Endometrial microvascular endothelial cells (primary cell): ENCODE data around the gene TRMT44. TPM values are rescaled to one million over a fixed set of nuclear protein-coding genes. Genes with fewer than 3 reads are reported as not detected.
"Not testable (repeated sequence)": the region's sequence is repeated elsewhere in the genome, so short reads cannot be mapped to it uniquely, and the experiment has no call there.

Experiments
- in situ Hi-C: cut with HindIII; loops from 2 replicates; pipeline ENCODE4 v1.10.0; 2017; ENCODE audit warnings: low sequenced_read_pairs, low pct_unique_long_range_greater_than_20kb; ENCODE audit errors: inconsistent ontology term
- total RNA-seq: library from RNA; depleted of rRNA; stranded (reverse); fragments of >200 nt; gene quantifications from one replicate; pipeline ENCODE4 v1.2.3, GENCODE V29; 2015; ENCODE audit errors: inconsistent ontology term

The TRMT44 gene
- total RNA-seq, 1 donor from 2014 or later, result 13.9 TPM

DNA sequence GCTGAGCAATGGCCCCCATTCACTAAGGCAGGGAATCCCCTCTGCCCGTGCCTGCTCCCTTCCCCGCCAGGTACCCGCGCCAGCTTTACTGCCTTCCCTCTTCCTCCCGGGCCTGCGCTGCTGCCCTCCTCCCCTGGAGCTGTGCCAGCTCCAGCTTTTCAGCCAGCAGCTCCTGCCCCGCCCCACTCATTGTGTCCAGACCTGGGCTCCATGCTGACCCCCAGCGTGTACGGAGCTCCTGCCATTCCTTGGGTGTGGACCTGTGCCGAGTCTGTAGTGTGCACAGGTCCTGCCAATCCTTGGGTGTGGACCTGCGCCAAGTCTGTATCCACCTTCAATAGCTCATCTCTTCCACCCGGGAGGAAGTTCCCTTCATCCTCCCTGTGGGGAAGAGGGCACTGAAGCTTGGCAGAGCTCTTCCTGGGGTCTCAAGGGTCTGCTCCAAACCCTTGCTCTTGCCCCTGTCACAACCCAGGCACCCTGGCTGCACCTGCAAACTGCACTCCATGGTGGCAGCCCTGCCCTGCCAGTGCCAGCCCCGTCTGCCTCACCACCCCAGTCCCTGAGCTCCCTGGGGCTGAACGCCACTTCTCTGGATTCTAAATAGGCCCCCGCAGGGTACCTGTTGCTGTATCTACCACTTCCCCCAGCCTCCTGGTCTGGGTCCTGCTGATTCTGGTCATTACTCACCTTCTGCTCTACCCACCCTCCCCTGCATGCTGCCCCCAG, 63.9 kb downstream of the TRMT44 start:
- in situ Hi-C loops, result no loop called here

DNA sequence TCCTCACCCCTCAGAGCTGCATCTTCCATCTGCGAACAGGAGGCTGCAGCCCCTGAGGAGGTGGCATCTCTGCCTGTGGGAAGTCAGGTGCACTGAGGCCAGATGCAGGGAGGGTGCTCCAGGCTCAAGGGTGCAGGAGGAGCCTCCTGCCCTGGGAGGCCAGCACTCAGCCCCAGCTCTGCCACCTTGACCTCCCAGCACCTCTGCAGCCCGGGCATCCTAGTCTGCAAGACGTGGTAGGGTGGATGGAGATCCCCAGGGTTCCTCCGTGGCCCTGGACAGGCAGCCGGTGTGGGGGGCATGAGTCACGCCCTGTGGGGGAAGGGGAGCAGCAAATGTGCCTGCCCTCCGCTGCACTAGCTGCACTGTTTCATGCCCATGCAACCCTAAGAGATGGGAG, 64.7 kb downstream of the TRMT44 start:
- in situ Hi-C loops, result no loop called here

DNA sequence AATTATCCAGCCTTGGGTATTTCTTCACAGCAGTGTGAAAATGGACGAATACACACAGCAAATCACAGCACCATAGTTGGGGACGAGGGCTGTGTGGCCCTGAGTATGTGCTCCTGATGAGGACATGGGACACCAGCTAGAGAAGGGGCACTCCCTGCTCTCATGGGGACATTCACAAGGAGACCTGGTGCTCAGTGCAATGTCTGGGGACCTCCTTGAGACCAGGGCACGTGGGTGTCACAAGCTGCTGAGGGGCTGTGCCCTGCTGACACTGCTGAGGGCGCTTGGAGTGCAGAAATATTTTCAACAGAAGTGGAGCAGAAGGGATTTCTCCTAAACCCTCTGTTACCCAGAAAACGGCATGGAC, 65.4 kb downstream of the TRMT44 start:
- in situ Hi-C loops, result no loop called here

DNA sequence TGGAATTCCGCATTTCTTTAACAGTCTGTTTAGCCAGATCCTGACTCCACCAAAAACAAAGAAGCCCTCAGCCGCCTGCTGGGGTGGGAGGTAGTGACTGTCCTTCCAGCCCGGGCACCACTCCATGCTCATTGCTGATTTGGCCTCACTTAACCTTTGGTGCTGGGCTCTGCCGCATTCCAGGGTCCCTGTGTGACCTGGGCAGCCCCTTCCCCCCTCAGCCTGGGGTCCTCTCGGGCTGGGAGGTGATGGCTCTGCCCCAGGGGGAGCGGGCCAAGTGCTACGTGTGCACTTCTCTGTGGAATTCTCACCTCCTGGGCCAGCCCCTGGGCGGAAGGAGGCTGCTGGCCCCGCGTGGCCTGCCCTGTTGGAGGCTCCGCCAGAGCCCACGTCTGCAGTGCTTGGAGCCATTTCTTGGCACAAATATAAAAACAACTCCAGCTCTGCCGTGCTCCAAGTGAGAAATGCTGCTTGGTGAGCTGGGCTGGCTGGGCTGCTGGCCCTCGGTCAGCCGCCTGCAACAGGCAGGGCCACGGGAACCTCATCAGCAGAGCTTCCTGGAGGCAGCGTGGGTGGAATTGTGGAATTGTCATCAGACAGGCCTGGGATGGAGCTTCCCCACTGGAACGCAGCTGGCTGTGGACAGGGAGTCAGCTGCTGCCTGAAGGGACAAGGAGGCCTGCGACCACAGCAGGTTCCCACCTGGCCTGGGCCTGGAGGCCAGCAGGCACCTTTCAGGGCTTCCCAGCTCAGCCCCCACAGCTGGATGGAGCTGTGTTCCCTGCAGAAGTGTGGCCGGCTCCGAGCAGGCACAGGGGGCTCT, 66.0 kb downstream of the TRMT44 start:
- in situ Hi-C loops, result no loop called here

DNA sequence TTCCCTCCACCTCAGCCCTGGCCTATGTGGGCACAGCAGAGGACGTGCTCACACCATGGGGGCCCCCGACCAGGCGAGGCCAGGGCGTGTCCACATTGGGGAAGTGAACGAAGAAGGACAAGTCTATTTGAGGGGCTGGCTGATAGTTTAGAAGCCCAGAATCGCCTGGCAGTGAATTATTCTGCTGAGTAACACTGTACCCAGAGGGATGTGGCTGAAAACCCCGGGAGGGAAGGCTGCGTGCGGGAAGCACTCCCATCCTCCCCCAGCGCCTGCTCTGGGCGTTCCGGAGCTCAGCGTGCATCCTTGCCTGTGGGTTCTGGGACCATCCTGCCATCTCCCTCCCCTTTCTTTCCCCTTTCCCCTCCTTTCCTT, 66.6 kb downstream of the TRMT44 start:
- in situ Hi-C loops, result no loop called here

DNA sequence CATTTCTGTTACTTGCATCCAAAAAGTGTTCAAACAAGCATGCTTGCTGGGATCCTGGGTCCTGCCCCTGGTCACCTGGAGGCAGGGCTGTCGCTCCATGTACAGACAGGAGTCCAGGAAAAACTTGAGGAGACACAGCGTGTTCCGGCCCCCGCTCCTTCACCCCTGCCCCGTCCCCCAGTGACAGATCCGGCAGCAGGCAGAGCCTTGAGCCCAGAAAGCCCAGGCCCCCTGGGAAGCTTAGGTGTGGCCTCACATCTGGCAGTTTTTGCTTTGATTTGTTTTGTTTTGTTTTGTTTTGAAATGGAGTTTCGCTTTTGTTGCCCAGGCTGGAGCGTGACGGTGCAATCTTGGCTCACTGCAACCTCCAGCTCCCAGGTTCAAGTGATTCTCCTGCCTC, 67.0 kb downstream of the TRMT44 start:
- in situ Hi-C loops, result no loop called here

DNA sequence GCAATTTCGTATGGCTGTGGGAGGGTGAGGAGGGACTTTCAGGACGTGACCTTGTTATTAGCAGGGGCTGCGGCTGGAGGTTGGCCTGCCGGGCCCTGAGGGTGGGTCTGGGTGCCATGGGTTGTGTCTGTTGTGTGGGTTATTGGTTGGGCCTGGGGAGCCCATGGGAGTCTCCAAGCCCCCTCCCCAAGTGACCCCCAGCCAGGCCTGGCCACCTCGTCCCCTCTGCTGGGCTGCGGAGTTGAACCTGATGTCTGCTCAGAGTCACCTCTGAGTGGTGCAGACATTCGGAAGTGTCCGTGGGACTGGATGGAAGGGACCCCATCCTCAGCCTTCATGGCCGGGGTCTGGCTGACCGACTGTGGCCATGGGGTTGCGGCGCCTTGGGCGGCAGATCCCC, 67.7 kb downstream of the TRMT44 start:
- in situ Hi-C loops, result no loop called here

DNA sequence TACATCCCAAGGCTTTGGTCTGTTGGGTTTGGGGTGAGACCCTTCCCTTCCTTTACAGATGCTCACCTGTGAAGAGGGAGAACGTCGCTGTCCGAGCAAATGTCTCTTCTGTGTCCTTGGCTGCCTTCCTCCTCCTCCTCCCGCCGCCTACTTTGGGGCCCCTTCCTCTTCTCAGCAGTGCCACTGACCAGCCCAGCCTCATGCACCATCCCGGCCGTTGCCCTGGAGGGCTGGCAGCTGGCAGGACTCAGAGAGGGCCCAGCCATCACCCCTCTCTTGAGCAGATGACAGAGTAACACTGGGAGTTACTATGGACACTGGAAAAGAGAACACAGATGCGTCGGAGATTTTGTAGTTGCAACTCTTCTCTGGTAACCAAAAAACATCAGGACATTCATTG, 68.2 kb downstream of the TRMT44 start:
- in situ Hi-C loops, result no loop called here

DNA sequence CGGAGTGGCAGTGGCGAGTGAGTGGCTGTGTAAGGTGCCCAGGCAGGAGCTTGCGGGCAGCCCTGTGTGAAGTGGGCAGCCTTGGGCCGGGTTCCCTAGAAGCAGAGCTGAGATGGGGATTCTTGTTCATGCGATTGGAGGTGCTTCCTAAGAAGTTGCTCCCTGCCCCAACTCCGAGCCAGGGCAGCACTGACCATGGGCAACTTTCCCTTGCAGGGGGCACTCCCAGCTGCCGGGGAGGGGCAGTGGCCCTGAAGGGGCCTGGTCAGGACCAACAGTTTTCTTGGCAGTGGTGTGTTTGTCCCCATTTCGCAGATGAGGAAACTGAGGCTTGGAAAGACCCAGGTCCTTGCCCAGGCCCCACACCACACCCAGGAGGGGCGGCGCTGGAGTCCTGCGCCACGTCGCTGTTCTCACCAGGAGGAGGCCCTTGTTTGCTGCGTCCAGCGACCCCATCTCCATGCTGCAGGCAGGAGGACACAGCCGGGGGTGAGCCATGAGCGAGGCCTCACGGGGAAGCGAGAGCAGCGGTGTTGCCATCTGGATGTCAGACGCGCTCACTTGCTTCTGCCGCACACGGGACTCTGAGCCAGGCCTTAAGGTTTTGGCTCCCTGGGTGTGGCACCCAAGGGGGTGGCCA, 68.9 kb downstream of the TRMT44 start:
- in situ Hi-C loops, result no loop called here

DNA sequence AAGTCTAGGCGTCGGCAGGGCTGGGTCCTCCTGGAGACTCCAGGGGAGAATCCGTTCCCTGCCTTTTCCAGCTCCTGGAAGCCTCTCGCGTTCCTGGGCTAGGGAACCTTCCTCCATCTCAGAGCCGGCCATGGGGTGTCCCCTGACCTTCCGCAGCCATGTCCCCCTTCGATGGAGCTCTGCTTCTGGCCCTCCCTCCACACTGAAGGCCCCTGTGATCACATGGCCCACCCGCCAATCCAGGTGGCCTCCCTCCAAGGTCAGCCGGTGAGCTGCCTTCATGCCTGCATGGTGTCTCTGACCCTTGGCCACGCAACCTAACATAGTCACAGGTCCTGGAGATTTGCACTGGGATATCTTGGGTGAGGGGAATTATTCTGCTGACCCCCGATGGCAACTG, 69.6 kb downstream of the TRMT44 start:
- in situ Hi-C loops, result no loop called here

DNA sequence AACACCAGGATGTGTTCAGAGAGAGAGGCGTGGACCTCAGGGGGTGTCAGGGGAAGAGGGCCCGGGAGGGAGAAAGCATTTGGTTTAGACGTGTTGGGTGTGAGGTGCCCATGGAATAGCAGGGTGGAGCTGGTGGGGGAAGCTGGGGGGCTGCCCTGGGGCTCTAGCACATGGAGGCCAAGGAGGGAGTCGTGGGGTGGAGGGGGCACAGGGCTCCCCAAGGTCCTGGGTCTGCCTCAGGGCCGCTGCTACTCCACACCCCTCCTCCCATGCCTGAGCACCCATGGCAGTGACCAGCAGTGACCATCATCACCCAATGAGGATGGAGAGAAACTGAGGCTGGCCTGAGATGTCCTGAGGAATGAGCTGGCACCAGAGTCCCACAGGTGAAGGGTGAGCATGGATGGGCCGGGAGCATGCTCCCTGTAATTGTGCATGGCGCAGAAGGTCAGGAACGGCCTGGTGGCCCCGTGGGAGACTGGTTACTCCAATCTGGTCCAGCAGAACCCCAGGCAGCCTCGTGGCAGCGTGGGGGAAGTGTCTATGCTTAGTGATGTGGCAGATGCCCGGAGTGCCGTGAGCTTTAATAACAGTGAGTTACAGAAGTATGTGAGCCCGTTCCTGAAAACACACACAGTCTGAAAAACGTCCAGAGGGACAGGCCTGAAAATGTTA, 70.2 kb downstream of the TRMT44 start:
- in situ Hi-C loops, result no loop called here

DNA sequence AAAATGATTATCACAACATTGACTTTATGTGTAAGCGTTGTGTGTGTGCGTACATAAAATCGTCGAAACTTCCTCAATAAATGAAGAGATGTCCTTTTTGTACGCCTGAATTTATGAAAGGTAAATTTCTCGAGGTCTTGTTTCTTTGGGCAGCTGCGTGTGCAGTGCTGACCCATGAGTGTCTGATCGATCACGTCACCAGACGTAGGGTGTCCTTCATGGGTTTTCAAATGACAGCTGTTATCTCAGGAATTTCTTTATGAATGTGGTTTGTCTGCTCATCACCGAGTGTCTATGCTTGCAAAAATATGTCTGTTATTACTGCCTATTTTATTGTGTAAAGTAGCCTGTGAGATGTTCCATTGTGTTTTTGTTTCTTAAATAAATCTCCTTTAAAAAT, 71.9 kb downstream of the TRMT44 start:
- in situ Hi-C loops, result no loop called here

DNA sequence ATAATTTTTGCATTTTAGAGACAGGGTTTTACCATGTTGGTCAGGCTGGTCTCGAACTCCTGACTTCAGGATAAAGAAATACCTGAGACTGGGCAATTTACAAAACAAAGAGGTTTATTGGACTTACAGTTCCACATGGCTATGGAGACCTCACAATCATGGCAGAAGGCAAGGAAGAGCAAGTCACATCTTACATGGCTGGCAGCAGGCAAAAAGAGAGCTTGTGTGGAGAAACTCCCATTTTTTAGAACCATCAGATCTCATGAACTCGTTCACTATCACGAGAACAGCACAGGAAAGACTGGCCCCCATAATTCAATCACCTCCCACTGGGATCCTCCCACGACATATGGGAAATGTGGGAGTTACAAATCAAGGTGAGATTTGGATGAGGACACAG, 72.5 kb downstream of the TRMT44 start:
- in situ Hi-C loops, result not testable (repeated sequence)

DNA sequence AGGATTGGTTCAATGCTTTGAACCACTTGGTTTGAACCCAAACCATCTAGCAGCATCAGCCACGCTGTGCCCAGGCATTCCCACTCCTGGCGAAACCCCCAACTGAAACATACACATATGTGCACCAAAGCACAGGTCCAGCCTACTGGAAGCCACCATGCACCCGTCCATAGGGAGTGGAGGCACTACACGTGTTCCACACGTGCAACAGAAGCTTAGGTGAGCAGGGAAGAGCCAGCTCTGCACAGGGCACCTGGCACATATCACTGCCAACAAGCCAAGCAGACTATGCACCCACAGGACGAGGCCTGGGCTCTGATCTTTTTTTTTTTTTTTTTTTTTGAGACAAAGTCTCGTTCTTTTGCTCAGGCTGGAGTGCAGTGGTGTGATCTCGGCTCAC, 73.4 kb downstream of the TRMT44 start:
- in situ Hi-C loops, result no loop called here

DNA sequence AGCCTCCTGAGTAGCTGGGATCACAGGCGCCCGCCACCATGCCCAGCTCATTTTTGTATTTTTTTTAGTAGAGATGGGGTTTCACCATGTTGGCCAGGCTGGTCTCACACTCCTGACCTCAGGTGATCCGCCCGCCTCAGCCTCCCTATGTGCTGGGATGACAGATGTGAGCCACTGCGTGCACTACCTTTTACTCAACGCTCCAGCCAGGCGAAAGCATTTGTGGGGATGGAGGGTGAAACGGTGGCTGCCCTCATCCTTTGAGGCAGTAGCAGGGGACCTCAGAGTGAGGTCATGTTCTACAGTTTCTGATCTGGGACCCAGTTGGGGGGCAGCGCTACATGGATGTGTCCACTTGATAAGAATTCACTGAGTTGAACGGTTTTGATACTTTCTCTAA, 73.8 kb downstream of the TRMT44 start:
- in situ Hi-C loops, result no loop called here

DNA sequence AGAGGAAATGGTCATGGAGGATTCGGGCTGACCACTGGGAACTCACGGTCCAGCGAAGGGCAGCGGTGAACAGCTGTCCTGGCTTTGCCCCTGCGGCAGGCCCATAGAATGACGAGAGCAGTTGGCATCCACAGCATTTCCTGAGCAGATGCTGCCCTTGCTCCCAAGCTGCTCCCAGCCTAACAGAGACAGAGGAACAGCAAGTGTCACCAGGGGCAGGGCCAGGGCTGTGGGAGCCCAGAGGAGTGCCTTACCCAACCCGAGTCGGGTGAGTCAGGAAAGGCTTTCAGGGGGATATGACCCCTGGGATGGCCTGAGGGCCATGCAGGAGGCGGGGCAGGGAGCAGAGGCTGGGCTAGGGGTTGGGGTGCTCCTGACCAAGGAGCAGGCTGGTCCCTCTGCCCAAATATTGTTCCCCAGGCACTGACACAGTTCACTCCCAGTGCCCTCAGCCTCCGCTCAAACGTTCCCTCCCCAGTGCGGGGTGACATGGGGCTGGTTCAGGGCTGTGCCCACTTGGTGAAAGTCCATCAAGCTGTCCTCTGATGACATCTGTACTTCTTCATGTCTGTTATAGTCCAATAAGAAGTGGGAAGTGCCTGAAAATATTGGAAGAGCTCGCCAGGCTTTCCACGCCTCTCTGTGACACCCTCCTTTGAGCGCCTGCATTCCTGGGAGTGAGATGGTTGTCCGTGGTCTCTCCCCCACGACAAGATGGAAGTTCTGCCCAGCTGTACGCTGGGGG, 74.9 kb downstream of the TRMT44 start:
- in situ Hi-C loops, result no loop called here

DNA sequence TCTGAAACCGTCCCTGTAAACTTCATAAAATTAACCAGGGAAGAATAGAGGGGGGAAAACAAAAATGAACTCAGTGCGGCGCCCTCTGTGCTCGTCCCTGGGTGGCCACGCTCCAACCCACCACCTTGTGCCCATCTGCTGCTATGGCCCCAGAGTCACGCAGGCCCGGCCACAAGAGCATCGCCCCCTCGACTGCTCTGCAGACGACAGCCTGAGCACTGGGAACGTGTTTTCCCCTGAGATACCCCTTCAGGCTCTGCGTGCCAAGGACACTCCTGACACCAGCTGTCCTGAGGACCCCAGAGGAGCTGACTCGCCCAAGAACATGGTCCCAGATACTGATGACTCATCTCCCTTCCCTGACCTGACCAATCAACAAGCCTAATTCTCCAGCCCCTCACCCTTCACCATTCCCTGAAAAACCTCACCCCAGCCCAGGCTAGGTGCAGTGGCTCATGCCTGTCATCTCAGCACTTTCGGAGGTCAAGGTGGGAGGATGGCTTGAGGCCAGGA, 75.5 kb downstream of the TRMT44 start:
- in situ Hi-C loops, result no loop called here

DNA sequence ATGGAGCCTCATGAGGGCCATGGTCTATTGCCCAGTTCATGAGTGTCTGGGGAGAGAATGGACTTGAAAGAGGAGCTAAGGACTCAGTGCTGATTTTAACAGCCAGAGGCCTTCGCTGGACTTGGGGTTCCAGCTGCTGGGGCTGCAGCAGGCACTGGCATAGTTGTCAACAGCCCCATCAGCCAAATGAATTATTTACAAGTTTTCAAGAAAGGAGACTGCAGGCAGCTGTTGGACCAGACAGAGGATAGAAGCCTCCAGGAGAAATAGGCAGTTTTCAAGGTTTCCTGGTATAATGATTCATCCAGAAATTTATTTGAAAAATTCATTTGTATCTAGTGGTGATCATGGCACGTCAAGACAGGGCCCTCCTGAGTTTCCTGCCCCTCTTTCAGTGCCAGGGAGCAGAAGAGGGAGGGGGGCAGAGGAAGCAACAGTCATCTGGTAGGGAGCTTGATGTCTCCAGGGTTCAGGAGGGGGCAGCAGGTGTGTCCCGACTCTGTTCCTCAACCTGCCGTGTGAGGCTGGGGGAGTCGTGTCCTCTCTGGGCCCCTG, 76.5 kb downstream of the TRMT44 start:
- in situ Hi-C loops, result no loop called here
